ENCODE measurements around the gene ADGRG3. TPM values are rescaled to one million over a fixed set of nuclear protein-coding genes. Genes with fewer than 3 reads are reported as not detected.

ADGRG3 gene
- total and polyA plus RNA-seq, 2 donors from 2014 or later, result 0.17 to 1.8 TPM

DNA sequence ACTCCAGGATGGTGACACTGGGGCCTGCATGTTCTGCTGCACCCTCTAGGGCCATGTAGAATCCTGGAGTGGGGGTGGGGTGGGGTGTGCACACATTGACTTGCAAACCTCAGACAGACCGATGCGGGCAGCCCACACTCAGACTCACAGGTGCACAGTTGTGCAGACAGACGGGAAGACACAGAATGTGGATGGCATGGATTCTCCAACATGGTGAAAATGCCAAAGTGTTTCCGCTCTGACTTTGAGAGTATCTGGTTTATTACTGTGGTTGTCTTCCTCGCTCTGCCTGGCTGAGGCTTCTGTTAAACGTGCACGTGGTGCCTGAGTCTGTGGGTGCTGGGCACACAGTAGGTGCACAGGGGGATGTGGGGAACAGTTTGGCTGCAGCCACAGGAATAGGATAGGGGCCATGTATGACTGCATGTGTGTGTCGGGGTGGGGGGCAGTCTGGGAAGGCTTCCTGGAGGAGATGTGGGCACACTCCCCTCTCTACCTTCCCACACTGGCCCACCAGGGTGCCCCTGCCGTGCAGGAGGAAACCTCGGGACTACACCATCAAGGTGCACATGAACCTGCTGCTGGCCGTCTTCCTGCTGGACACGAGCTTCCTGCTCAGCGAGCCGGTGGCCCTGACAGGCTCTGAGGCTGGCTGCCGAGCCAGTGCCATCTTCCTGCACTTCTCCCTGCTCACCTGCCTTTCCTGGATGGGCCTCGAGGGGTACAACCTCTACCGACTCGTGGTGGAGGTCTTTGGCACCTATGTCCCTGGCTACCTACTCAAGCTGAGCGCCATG lies 9.0 kb upstream of the ADGRG3 start:
- no peak for TF ChIP-seq CTCF (IDR thresholded peaks at IDR 0.05; ENCODE audit: borderline replicate concordance, extremely low read depth, insufficient read depth)
- no peak overlapping the region for H3K27ac ChIP-seq (ENCODE audit: low read depth in 2 of 2, low read length in 2 of 2)
- intact Hi-C loops (cut with DNase I), result no loop called here

DNA sequence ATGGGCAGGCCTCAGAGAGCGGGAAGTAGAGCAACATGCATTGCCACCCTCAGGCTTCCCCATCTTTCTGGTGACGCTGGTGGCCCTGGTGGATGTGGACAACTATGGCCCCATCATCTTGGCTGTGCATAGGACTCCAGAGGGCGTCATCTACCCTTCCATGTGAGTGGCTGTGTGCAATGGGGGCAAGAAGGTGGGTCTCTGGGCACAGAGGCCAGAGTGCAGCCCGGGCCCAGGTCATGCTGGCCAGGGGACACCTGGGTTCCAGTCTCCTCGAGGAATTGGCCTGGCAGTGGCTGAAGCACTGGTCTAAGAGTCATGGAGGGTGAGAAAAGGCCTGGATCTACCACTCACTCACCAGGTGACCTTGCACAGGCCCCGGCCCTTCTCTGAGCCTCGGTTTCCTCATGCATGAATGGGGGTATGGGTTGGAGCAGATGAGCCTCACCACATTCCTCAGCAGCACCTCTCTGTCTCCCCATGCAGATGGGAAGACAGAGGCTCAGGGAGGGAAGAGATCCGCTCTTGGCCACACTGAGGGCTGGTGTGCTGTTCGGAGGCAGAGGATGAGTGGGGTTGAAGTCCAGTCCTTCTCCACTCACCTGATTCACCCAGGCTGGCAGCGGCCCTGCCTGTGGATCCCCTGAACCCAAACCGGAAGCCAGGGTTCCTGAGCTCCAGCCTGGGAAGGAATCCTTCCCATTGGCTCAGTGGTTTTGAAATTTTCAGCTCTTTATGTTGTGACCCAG lies 7.2 kb upstream of the ADGRG3 start:
- Histone ChIP-seq H3K9ac (ENCODE audit: low read length in 3 of 3) (no peak overlapping the region), H3K4me1 (ENCODE audit: control insufficient read depth in 2 of 3, insufficient read depth in 2 of 3, low read depth in 1 of 3, low read length in 3 of 3) (peaks cover 0 to 6% (median 0%) of the 10 kb centered on the region in 3 donors), H3K4me3 (ENCODE audit: low read length in 3 of 3) (no peak overlapping the region), H3K36me3 (ENCODE audit: control insufficient read depth in 2 of 3, insufficient read depth in 3 of 3, low read length in 3 of 3) (peaks cover 0 to 69% (median 55%) of the 10 kb centered on the region in 3 donors), H3K9me3 (ENCODE audit: control insufficient read depth in 2 of 3, insufficient read depth in 1 of 3, low read length in 3 of 3) (no peaks in the 10 kb centered on the region), H3K27ac (ENCODE audit: low read depth in 2 of 2, low read length in 2 of 2) (peak overlapping the region in 1 of 2 donors; percentile 11), H3K27me3 (ENCODE audit: control insufficient read depth, insufficient read depth, low read length) (no peaks in the 10 kb centered on the region)
- intact Hi-C loops (cut with DNase I), result no loop called here
- DNase-seq (peak in 1 of 5 donors; percentile 41), FAIRE-seq (no peak)
- TF ChIP-seq CTCF (IDR thresholded peaks at IDR 0.05; ENCODE audit: borderline replicate concordance, extremely low read depth, insufficient read depth), result no peak

More for the DNA sequence above, 9.0 kb upstream of the ADGRG3 start:
- Histone ChIP-seq H3K36me3 (ENCODE audit: control insufficient read depth in 2 of 3, insufficient read depth in 3 of 3, low read length in 3 of 3) (peaks cover 0 to 65% (median 53%) of the 10 kb centered on the region in 3 donors), H3K9ac (ENCODE audit: low read length in 3 of 3) (no peak overlapping the region), H3K4me1 (ENCODE audit: control insufficient read depth in 2 of 3, insufficient read depth in 2 of 3, low read depth in 1 of 3, low read length in 3 of 3) (peaks cover 0 to 6% (median 0%) of the 10 kb centered on the region in 3 donors), H3K27me3 (ENCODE audit: control insufficient read depth, insufficient read depth, low read length) (no peaks in the 10 kb centered on the region), H3K9me3 (ENCODE audit: control insufficient read depth in 2 of 3, insufficient read depth in 1 of 3, low read length in 3 of 3) (no peaks in the 10 kb centered on the region), H3K4me3 (ENCODE audit: low read length in 3 of 3) (no peak overlapping the region)
- DNase-seq, result peak in 1 of 5 donors; percentile 61
- no peak for FAIRE-seq

DNA sequence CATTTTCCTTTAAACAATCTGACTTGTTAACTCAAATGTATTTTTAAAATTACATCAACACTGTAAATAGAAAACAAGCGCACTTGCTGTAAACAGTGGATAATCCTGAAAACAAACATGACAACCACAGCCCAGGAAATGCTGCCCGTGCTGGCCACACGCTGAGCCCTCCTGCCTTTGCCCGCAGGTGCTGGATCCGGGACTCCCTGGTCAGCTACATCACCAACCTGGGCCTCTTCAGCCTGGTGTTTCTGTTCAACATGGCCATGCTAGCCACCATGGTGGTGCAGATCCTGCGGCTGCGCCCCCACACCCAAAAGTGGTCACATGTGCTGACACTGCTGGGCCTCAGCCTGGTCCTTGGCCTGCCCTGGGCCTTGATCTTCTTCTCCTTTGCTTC lies 6.6 kb upstream of the ADGRG3 start:
- intact Hi-C loops (cut with DNase I), result no loop called here

More for the DNA sequence above, 6.6 kb upstream of the ADGRG3 start:
- H3K9ac ChIP-seq (ENCODE audit: low read length in 3 of 3), result no peak overlapping the region
- H3K4me3 ChIP-seq (ENCODE audit: low read length in 3 of 3), result no peak overlapping the region
- peaks cover 0 to 63% (median 53%) of the 10 kb centered on the region in 3 donors for H3K36me3 ChIP-seq (ENCODE audit: control insufficient read depth in 2 of 3, insufficient read depth in 3 of 3, low read length in 3 of 3)
- no peaks in the 10 kb centered on the region for H3K9me3 ChIP-seq (ENCODE audit: control insufficient read depth in 2 of 3, insufficient read depth in 1 of 3, low read length in 3 of 3)
- peaks cover 0 to 6% (median 0%) of the 10 kb centered on the region in 3 donors for H3K4me1 ChIP-seq (ENCODE audit: control insufficient read depth in 2 of 3, insufficient read depth in 2 of 3, low read depth in 1 of 3, low read length in 3 of 3)
- no peak overlapping the region for H3K27ac ChIP-seq (ENCODE audit: low read depth in 2 of 2, low read length in 2 of 2)
- peak in 1 of 5 donors; percentile 45 for DNase-seq
- no peak for FAIRE-seq
- H3K27me3 ChIP-seq (ENCODE audit: control insufficient read depth, insufficient read depth, low read length), result no peaks in the 10 kb centered on the region
- TF ChIP-seq CTCF (IDR thresholded peaks at IDR 0.05; ENCODE audit: borderline replicate concordance, extremely low read depth, insufficient read depth), result no peak

All from kidney (tissue), 14 donors.